Transverse colon (tissue), 4 donors: ENCODE data around the gene TTC32. TPM values are rescaled to one million over a fixed set of nuclear protein-coding genes. Genes with fewer than 3 reads are reported as not detected.

Source experiments
- DNase-seq: peaks from one replicate; pipeline ENCODE4 v3.0.0-alpha.2; 2019
- H3K27ac ChIP-seq, 4 donors: fragments of 200-600 bp; sonication (generic); 2 replicates each; pipeline ENCODE4 v1.5.1; 2016 to 2018; ENCODE audit warnings: inconsistent platforms in 4 of 4
- H3K27me3 ChIP-seq: fragments of 200-600 bp; sonication (generic); 2 replicates; pipeline ENCODE4 v1.5.1; 2017; ENCODE audit warnings: inconsistent platforms
- H3K36me3 ChIP-seq, 4 donors: fragments of 200-600 bp; sonication (generic); 2 replicates each; pipeline ENCODE4 v1.5.1; 2017 to 2019; ENCODE audit warnings: inconsistent platforms in 4 of 4
- H3K4me1 ChIP-seq, 4 donors: fragments of 200-600 bp; sonication (generic); 2 replicates each; pipeline ENCODE4 v1.5.1; 2017 to 2020; ENCODE audit warnings: inconsistent platforms in 4 of 4
- H3K4me3 ChIP-seq, 4 donors: fragments of 200-600 bp; sonication (generic); 1 replicate in 1 of 4; 2 replicates in 3 of 4; pipeline versions ENCODE4 v1.5.1 to v1.6.1; 2017 to 2019; ENCODE audit warnings: inconsistent platforms in 4 of 4
- H3K9me3 ChIP-seq, 2 donors: fragments of 200-600 bp; sonication (generic); 2 replicates each; pipeline ENCODE4 v1.5.1; 2017 to 2019; ENCODE audit warnings: inconsistent platforms in 2 of 2
- CTCF ChIP-seq, 5 experiments: fragments of 200-600 bp in 3 of 5; fragments of 450-650 bp in 2 of 5; sonication (generic) in 3 of 5; IDR thresholded peaks; 1 replicate in 2 of 5; 2 replicates in 3 of 5; pipeline ENCODE4 v1.5.1; 2016 to 2017; ENCODE audit warnings: antibody characterized with exemption in 5 of 5, inconsistent platforms in 3 of 5, mild to moderate bottlenecking in 2 of 5, moderate library complexity in 1 of 5
- EP300 ChIP-seq: sonication (generic); formaldehyde crosslinking; IDR thresholded peaks from one replicate; pipeline ENCODE4 v1.6.1; 2017; ENCODE audit warnings: antibody characterized with exemption, low read depth
- POLR2A ChIP-seq: fragments of 450-650 bp; IDR thresholded peaks from one replicate; pipeline ENCODE4 v1.6.1; 2016; ENCODE audit warnings: antibody characterized with exemption, mild to moderate bottlenecking, moderate library complexity
- POLR2AphosphoS5 ChIP-seq, 3 donors: sonication (generic); formaldehyde crosslinking; IDR thresholded peaks; one replicate each; pipeline ENCODE4 v1.6.1; 2016; ENCODE audit warnings: antibody characterized with exemption in 3 of 3
- WGBS, 2 donors: methylation state at CpG; one replicate each; pipeline ENCODE4 v1.1.5; 2018; ENCODE audit warnings: low coverage in 1 of 2; 5-methylcytosine and 5-hydroxymethylcytosine counted together
- in situ Hi-C, 4 donors: fragments of 200-750 bp; cut with MboI; loops; one replicate each; pipeline versions ENCODE4 v1.15.0 to v1.15.1; 2017; ENCODE audit warnings: low sequenced_read_pairs in 3 of 4, low pct_ligation_motif_present in 1 of 4, low pct_unique_long_range_greater_than_20kb in 1 of 4
- intact Hi-C: fragments of 100-400 bp; cut with DNase I; formaldehyde crosslinking; loops from one replicate; pipeline ENCODE4 v1.15.1; 2023; ENCODE audit warnings: low total_unique reads
- total RNA-seq, 4 donors: library from RNA; depleted of rRNA; stranded (reverse); fragments of >200 nt; gene quantifications; one replicate each; pipeline ENCODE4 v1.1.0, GENCODE V29; 2016

Gene TTC32
- total RNA-seq, 4 donors from 2014 or later, result 3.0 to 23.3 (median 9.9) TPM

DNA sequence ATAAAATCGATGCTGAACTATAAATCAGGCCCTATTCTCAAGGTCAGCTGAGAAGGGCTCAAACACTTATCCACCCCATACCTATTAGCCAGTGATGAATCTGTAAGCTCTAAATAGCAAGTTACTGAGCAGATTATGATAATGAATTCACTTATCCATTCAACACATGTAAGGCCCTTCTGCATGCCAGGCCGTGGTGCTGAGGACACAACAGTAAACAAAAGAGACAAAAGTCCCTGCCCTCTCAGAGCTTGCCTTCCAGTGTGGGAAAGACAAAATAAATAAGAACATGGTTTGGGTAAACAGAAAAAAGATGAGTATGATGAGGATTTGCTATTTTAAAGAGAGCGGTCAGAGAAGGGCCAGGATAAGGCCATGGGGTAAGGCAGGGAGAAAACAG, 11.7 kb downstream of the TTC32 start:
- no peaks in the 10 kb centered on the region for H3K27me3 ChIP-seq
- TF ChIP-seq POLR2A (no peak), EP300 (no peak), CTCF (IDR thresholded peaks at IDR 0.05) (no peak), POLR2AphosphoS5 (IDR thresholded peaks at IDR 0.05) (no peak)
- H3K9me3 ChIP-seq, result no peaks in the 10 kb centered on the region
- intact Hi-C loops, result no loop called here
- in situ Hi-C loops, result loop anchor here in 1 of 4 donors (25.0 kb wide), 1 partner anchor 747 kb away; no protein-coding TSS in a partner anchor
- no peak overlapping the region for H3K4me3 ChIP-seq
- peaks cover 0 to 11% (median 0%) of the 10 kb centered on the region in 4 donors for H3K4me1 ChIP-seq
- WGBS, 2 donors, result 77 to 79% methylated on average over 3 of the region's 3 CpGs
- no peaks in the 10 kb centered on the region for H3K36me3 ChIP-seq
- DNase-seq, result no peak
- no peak overlapping the region for H3K27ac ChIP-seq

GRCh38 chr2:19888831-19889230, 13.0 kb downstream of the TTC32 start:
- WGBS, 2 donors, result 95% methylated on average over 4 of the region's 4 CpGs; no CpG with 5 or more reads in 1 of the 2 donors
- Histone ChIP-seq H3K27me3 (no peaks in the 10 kb centered on the region), H3K4me1 (peaks cover 0 to 4% (median 0%) of the 10 kb centered on the region in 4 donors), H3K9me3 (no peaks in the 10 kb centered on the region), H3K36me3 (no peaks in the 10 kb centered on the region), H3K4me3 (no peak overlapping the region), H3K27ac (no peak overlapping the region)
- no peak for DNase-seq
- intact Hi-C loops (no loop called here), in situ Hi-C loops (loop anchor here in 1 of 4 donors (25.0 kb wide), 1 partner anchor 748 kb away; no protein-coding TSS in a partner anchor)
- TF ChIP-seq CTCF (IDR thresholded peaks at IDR 0.05) (no peak), EP300 (no peak), POLR2A (no peak), POLR2AphosphoS5 (IDR thresholded peaks at IDR 0.05) (no peak)

- DNase-seq, result peak; percentile 39
- intact Hi-C loops (no loop called here), in situ Hi-C loops (loop anchor here in 1 of 4 donors (25.0 kb wide), 1 partner anchor 750 kb away; no protein-coding TSS in a partner anchor)
- H3K27ac ChIP-seq, result peak overlapping the region in 1 of 4 donors; percentile 1
- H3K27me3 ChIP-seq, result no peaks in the 10 kb centered on the region
- no peaks in the 10 kb centered on the region for H3K9me3 ChIP-seq
- TF ChIP-seq POLR2A, result no peak
- 45 to 73% methylated on average over 3 to 7 of the region's 7 CpGs for WGBS, 2 donors
- H3K4me3 ChIP-seq, result no peak overlapping the region
- peaks cover 0 to 4% (median 0%) of the 10 kb centered on the region in 4 donors for H3K4me1 ChIP-seq
- no peaks in the 10 kb centered on the region for H3K36me3 ChIP-seq
Measured at GRCh38 chr2:19887510-19887909, 14.3 kb downstream of the TTC32 start.

DNA sequence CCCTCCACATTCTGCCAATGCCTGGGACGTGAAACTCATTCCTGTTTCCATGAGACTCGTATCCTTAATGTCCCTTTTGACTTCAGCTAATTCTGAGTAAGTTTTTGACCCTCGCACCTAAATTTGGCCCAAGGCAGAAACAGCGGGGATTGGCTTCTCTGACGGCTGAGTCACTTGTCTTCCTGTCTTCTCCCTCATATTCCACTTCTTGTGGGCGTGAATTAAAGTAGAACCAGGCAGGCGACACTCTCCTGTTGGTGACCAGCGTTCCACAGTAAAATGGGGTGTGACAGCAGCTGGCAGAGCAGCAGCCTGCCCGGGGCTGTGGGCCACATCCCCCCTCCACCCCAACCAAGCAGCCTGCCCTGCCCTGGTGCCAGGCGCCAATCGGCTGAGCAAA, 15.5 kb downstream of the TTC32 start:
- DNase-seq, result no peak
- no peaks in the 10 kb centered on the region for H3K36me3 ChIP-seq
- no peaks in the 10 kb centered on the region for H3K27me3 ChIP-seq
- H3K4me3 ChIP-seq, result no peak overlapping the region
- H3K9me3 ChIP-seq, result no peaks in the 10 kb centered on the region
- H3K4me1 ChIP-seq, result peaks cover 0 to 4% (median 0%) of the 10 kb centered on the region in 4 donors
- 80% methylated on average over 11 of the region's 11 CpGs; no CpG with 5 or more reads in 1 of the 2 donors for WGBS, 2 donors
- TF ChIP-seq CTCF (IDR thresholded peaks at IDR 0.05) (no peak), POLR2AphosphoS5 (IDR thresholded peaks at IDR 0.05) (no peak), EP300 (no peak), POLR2A (no peak)
- H3K27ac ChIP-seq, result no peak overlapping the region
- in situ Hi-C loops (loop anchor here in 1 of 4 donors (25.0 kb wide), 1 partner anchor 751 kb away; no protein-coding TSS in a partner anchor), intact Hi-C loops (no loop called here)
